CD4-positive, alpha-beta T cell (primary cell): ENCODE data around the gene MAN2A2. TPM values are rescaled to one million over a fixed set of nuclear protein-coding genes. Genes with fewer than 3 reads are reported as not detected.

Experiments used
- ATAC-seq: fragments of 200-7000 bp; cut with Tn5 transposase; one replicate; pipeline ENCODE4 v1.10.0; 2022; ENCODE audit warnings: mild to moderate bottlenecking; ENCODE audit not compliant: poor library complexity
- CTCF ChIA-PET: fragments of 350-600 bp; sonication (Branson Sonifier 250); formaldehyde crosslinking; loops from one replicate; lab custom pipeline; 2021; ENCODE audit warnings: antibody characterized with exemption, inconsistent platforms; lab: Charles Lee
- POLR2A ChIA-PET: fragments of 350-600 bp; sonication (Branson Sonifier 250); formaldehyde crosslinking; loops from one replicate; lab custom pipeline; 2021; ENCODE audit warnings: antibody characterized with exemption, inconsistent platforms; lab: Charles Lee
- DNase-seq, 14 experiments: peaks; one replicate each; pipeline ENCODE4 v3.0.0-alpha.2; 2013 to 2020; ENCODE audit warnings: mixed read lengths in 2 of 14
- H3K27ac ChIP-seq, 2 donors: one replicate each; pipeline versions ENCODE4 v1.5.1 to v1.7.0; 2013; ENCODE audit warnings: low read length in 2 of 2, low read depth in 1 of 2, mild to moderate bottlenecking in 1 of 2
- H3K27me3 ChIP-seq, 2 experiments: 1 replicate in 1 of 2; 2 replicates in 1 of 2; pipeline versions ENCODE4 v1.6.1 to v1.7.0; 2013; ENCODE audit warnings: low read length in 2 of 2, control low read depth in 1 of 2, mild to moderate bottlenecking in 1 of 2, moderate library complexity in 1 of 2; ENCODE audit not compliant: insufficient read depth in 2 of 2, control insufficient read depth in 1 of 2
- H3K36me3 ChIP-seq: one replicate; pipeline ENCODE4 v1.6.1; 2013; ENCODE audit warnings: low read length, control low read depth; ENCODE audit not compliant: insufficient read depth
- H3K4me1 ChIP-seq: one replicate; pipeline ENCODE4 v1.6.1; 2013; ENCODE audit warnings: low read length, control low read depth; ENCODE audit not compliant: insufficient read depth
- H3K4me3 ChIP-seq: one replicate; pipeline ENCODE4 v1.5.1; 2013; ENCODE audit warnings: mild to moderate bottlenecking, low read length, moderate library complexity
- H3K9me3 ChIP-seq, 2 experiments: 1 replicate in 1 of 2; 2 replicates in 1 of 2; pipeline versions ENCODE4 v1.6.1 to v1.7.0; 2013; ENCODE audit warnings: low read length in 2 of 2, mild to moderate bottlenecking in 2 of 2, control low read depth in 1 of 2, moderate library complexity in 1 of 2; ENCODE audit not compliant: control insufficient read depth in 1 of 2, insufficient read depth in 1 of 2
- H3K27ac Mint-ChIP-seq: one replicate; pipeline ENCODE4 v1.8.0; 2020; ENCODE audit warnings: mixed read lengths
- H3K27me3 Mint-ChIP-seq: one replicate; pipeline ENCODE4 v1.8.0; 2021; ENCODE audit warnings: mixed read lengths
- H3K36me3 Mint-ChIP-seq: one replicate; pipeline ENCODE4 v1.8.0; 2021; ENCODE audit warnings: low read depth, mixed read lengths
- H3K4me1 Mint-ChIP-seq: one replicate; pipeline ENCODE4 v1.8.0; 2021; ENCODE audit warnings: low read depth, mixed read lengths
- H3K4me3 Mint-ChIP-seq: one replicate; pipeline ENCODE4 v1.8.0; 2020; ENCODE audit warnings: mild to moderate bottlenecking, mixed read lengths
- H3K9me3 Mint-ChIP-seq: one replicate; pipeline ENCODE4 v1.8.0; 2020; ENCODE audit warnings: mixed read lengths
- intact Hi-C, 2 experiments: fragments of 100-400 bp; cut with DNase I in 1 of 2; cut with micrococcal nuclease in 1 of 2; formaldehyde crosslinking; loops; one replicate each; pipeline versions ENCODE4 v1.15.1 to v1.9.0; 2023 to 2025; cut with DNase I, micrococcal nuclease
- total RNA-seq, 174 experiments: library from RNA in 2 of 174; stranded (reverse) in 2 of 174; gene quantifications; one replicate each; pipeline ENCODE4 v1.2.3 and lab custom pipeline; 2021 to 2026
- TF ChIP-seq, protein P1 (sequence below): fragments of 200-600 bp; IDR thresholded peaks from one replicate; pipeline ENCODE4 v1.8.0; 2022; ENCODE audit warnings: antibody characterized with exemption, mild to moderate bottlenecking

The MAN2A2 gene
- total RNA-seq, 2 experiments from 2014 or later: 125 to 128 TPM

DNA sequence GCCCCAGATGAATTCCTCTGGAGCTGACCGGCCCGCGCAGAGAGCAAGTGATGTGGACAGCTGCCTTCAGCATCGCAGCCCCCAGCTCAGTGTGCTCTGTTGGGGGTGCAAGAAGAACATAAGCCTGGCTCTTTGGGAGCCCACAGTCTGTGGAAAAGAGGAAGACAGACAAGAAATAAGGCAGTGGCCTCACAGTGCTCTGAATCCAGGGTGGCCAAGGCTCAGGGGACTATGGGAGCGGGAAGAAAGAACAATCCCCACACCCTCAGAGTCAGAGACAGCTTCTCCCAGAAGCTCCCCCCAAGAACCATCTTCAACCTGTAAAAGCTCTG is 29.5 kb downstream of the MAN2A2 start:
- intact Hi-C loops: loop anchor here (5.0 to 10.0 kb wide), 6 partner anchors 60 to 1038 kb away; partner anchors contain the start of genes AP3S2 (in 2 of the 2), BLM (in 1 of the 2), PRC1 (in 1 of the 2) and SLCO3A1 (in 1 of the 2)
- Mint-ChIP-seq H3K27me3 (no peaks in the 10 kb centered on the region), H3K4me1 (peaks cover 49% of the 10 kb centered on the region), H3K9me3 (no peaks in the 10 kb centered on the region), H3K27ac (peak overlapping the region; percentile 96), H3K36me3 (peaks cover 22% of the 10 kb centered on the region), H3K4me3 (peak overlapping the region; percentile 98)
- DNase-seq: no peak
- TF ChIP-seq, protein P1, sequence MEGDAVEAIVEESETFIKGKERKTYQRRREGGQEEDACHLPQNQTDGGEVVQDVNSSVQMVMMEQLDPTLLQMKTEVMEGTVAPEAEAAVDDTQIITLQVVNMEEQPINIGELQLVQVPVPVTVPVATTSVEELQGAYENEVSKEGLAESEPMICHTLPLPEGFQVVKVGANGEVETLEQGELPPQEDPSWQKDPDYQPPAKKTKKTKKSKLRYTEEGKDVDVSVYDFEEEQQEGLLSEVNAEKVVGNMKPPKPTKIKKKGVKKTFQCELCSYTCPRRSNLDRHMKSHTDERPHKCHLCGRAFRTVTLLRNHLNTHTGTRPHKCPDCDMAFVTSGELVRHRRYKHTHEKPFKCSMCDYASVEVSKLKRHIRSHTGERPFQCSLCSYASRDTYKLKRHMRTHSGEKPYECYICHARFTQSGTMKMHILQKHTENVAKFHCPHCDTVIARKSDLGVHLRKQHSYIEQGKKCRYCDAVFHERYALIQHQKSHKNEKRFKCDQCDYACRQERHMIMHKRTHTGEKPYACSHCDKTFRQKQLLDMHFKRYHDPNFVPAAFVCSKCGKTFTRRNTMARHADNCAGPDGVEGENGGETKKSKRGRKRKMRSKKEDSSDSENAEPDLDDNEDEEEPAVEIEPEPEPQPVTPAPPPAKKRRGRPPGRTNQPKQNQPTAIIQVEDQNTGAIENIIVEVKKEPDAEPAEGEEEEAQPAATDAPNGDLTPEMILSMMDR: peak; percentile 10
- Histone ChIP-seq H3K9me3 (no peaks in the 10 kb centered on the region), H3K27ac (peak overlapping the region; percentile 55 to 81), H3K36me3 (peaks cover 11% of the 10 kb centered on the region), H3K27me3 (no peaks in the 10 kb centered on the region), H3K4me3 (peak overlapping the region; percentile 95), H3K4me1 (peaks cover 78% of the 10 kb centered on the region)
- ChIA-PET POLR2A (interaction anchor here (0.6 to 8.1 kb wide), 17 partner anchors 11 to 1950 kb away, joined by 3 to 232 read pairs (median 4); partner anchors contain the start of genes BLM, CIB1, GDPGP1 and MAN2A2), CTCF (interaction anchor here (0.5 to 5.1 kb wide), 16 partner anchors 10 to 699 kb away, joined by 3 to 88 read pairs (median 5); partner anchors contain the start of genes BLM, CIB1, GDPGP1 and MAN2A2)
- ATAC-seq: no peak

DNA sequence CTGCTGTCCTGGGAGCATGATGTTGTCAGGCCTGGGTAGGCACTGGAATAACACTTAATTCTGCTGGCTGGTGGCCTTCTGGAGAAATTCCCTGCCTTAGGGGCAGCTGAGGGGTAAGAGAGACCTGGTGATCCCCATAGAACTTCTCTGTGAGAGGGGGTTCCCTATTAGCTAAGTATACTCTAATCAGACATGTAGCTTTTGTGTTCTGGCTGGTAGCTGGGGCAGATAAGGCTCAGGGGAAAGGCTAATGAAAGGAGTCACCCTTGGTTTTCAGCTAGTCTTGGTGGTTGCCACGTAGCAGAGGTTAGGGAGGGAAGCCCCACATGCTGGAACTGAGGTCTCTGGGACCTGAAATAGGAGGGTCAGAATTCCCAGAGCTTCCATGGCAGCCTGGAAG is 30.2 kb downstream of the MAN2A2 start:
- H3K9me3 Mint-ChIP-seq: no peaks in the 10 kb centered on the region
- ChIA-PET CTCF (interaction anchor here (1.2 to 5.1 kb wide), 8 partner anchors 10 to 217 kb away, joined by 3 to 88 read pairs (median 9); partner anchors contain the start of genes MAN2A2, PRC1 and RCCD1), POLR2A (interaction anchor here (0.8 to 8.1 kb wide), 7 partner anchors 8 to 338 kb away, joined by 4 to 232 read pairs (median 5); partner anchors contain the start of genes MAN2A2 and RCCD1)
- peaks cover 78% of the 10 kb centered on the region for H3K4me1 ChIP-seq
- no peaks in the 10 kb centered on the region for H3K27me3 ChIP-seq
- peak overlapping the region in 1 of 2 donors; percentile 55 for H3K27ac ChIP-seq
- H3K4me3 ChIP-seq: no peak overlapping the region
- H3K9me3 ChIP-seq: no peaks in the 10 kb centered on the region
- peaks cover 13% of the 10 kb centered on the region for H3K36me3 ChIP-seq
- DNase-seq (no peak), ATAC-seq (no peak)
- H3K27ac Mint-ChIP-seq: peak overlapping the region; percentile 96
- TF ChIP-seq, protein P1: no peak
- H3K4me3 Mint-ChIP-seq: peak overlapping the region; percentile 98
- no peaks in the 10 kb centered on the region for H3K27me3 Mint-ChIP-seq
- peaks cover 49% of the 10 kb centered on the region for H3K4me1 Mint-ChIP-seq
- intact Hi-C loops: loop anchor here (5.0 to 10.0 kb wide), 6 partner anchors 61 to 1038 kb away; partner anchors contain the start of genes AP3S2 (in 2 of the 2), BLM (in 1 of the 2), PRC1 (in 1 of the 2) and SLCO3A1 (in 1 of the 2)
- H3K36me3 Mint-ChIP-seq: peaks cover 25% of the 10 kb centered on the region

DNA sequence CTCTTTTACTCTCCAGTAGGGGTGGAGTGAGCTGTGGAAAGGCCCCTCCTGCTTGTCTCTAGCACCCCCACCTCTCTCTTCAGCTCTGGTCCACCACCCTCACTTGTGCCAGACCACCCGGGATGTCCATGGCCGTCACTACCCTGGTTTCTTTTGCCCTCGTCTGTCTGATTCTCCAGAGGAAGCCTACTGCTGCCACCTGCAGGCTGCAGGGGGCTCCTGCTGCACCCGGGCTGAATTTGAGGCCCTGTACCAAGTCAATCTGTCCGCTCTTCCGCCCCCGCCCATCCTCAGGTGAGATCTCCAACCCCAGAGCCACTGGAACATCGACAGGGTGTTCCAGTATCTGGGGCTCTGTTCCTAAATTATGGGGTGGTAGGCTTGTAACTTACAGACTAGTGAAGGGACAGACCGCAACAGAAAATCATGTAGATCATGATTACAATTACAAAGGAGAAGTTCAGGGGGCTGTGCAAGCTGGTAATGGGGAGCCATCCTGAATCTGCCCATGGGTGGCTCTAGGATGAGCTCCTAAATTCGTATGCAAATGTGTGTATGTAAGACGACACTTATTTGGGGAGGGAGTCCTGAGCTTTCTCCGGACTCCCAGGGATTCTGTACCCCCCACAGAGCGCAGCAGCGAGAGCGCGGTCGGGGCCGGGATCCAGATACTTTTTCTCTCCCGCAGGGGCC is 31.3 kb downstream of the MAN2A2 start:
- peaks cover 47% of the 10 kb centered on the region for H3K4me1 Mint-ChIP-seq
- H3K4me3 ChIP-seq: peak overlapping the region; percentile 84
- CTCF ChIA-PET: interaction anchor here (0.6 to 5.1 kb wide), 10 partner anchors 9 to 665 kb away, joined by 3 to 88 read pairs (median 4); partner anchors contain the start of genes MAN2A2, PRC1 and RCCD1

More for the DNA sequence above, 31.3 kb downstream of the MAN2A2 start:
- Mint-ChIP-seq H3K36me3 (peaks cover 31% of the 10 kb centered on the region), H3K27ac (peak overlapping the region; percentile 94), H3K9me3 (no peaks in the 10 kb centered on the region), H3K4me3 (peak overlapping the region; percentile 89), H3K27me3 (no peaks in the 10 kb centered on the region)
- POLR2A ChIA-PET: interaction anchor here (0.7 to 8.1 kb wide), 15 partner anchors 9 to 1946 kb away, joined by 3 to 232 read pairs (median 4); partner anchors contain the start of genes BLM, CIB1, GDPGP1 and MAN2A2
- intact Hi-C loops: loop anchor here (1.0 to 10.0 kb wide), 7 partner anchors 32 to 1040 kb away; partner anchors contain the start of genes AP3S2 (in 2 of the 2), BLM (in 1 of the 2), PRC1 (in 1 of the 2) and SLCO3A1 (in 1 of the 2)
- ATAC-seq (peak; percentile 33), DNase-seq (peak; percentile 69 to 92 (median 82))
- no peaks in the 10 kb centered on the region for H3K9me3 ChIP-seq
- TF ChIP-seq, protein P1: peak; percentile 92
- peaks cover 20% of the 10 kb centered on the region for H3K36me3 ChIP-seq
- peak overlapping the region; percentile 67 to 68 for H3K27ac ChIP-seq
- peaks cover 73% of the 10 kb centered on the region for H3K4me1 ChIP-seq
- no peaks in the 10 kb centered on the region for H3K27me3 ChIP-seq
